Bronchial epithelial cell (primary cell): ENCODE measurements around the gene SPIB. TPM values are rescaled to one million over a fixed set of nuclear protein-coding genes. Genes with fewer than 3 reads are reported as not detected.

ENCODE experiments used
- DNase-seq: peaks from one replicate; pipeline ENCODE4 v3.0.0-alpha.2; 2010; ENCODE audit warnings: low read depth
- FAIRE-seq: peaks from 2 replicates; lab custom pipeline; 2011; peaks lifted over from hg19 to GRCh38; lab: Jason Lieb, UNC
- H3K27me3 ChIP-seq: 2 replicates; pipeline ENCODE4 v1.5.1; 2011; ENCODE audit warnings: low read length; ENCODE audit not compliant: control insufficient read depth, insufficient read depth
- H3K36me3 ChIP-seq: 2 replicates; pipeline ENCODE4 v1.5.1; 2011; ENCODE audit warnings: low read length; ENCODE audit not compliant: control insufficient read depth, insufficient read depth
- H3K4me3 ChIP-seq: 2 replicates; pipeline ENCODE4 v1.5.1; 2011; ENCODE audit warnings: mild to moderate bottlenecking, low read depth, low read length, control low read depth
- CTCF ChIP-seq: IDR thresholded peaks from 2 replicates; pipeline ENCODE4 v1.5.1; 2011; ENCODE audit warnings: mild to moderate bottlenecking, moderate library complexity, low read length, control low read depth, inconsistent platforms; ENCODE audit not compliant: insufficient read depth, severe bottlenecking
- total RNA-seq: library from RNA; depleted of rRNA; stranded (reverse); fragments of >200 nt; gene quantifications from 2 replicates; pipeline ENCODE4 v1.2.1, GENCODE V29; 2014

Gene SPIB
- total RNA-seq, 1 donor from 2014 or later = not detected

- FAIRE-seq (no peak), DNase-seq (no peak)
- TF ChIP-seq CTCF = no peak
- Histone ChIP-seq H3K27me3 (no peaks in the 10 kb centered on the region), H3K36me3 (peaks cover 22% of the 10 kb centered on the region), H3K4me3 (no peak overlapping the region)
Observed at GRCh38 chr19:50479761-50480251, 61.1 kb downstream of the SPIB start.

- FAIRE-seq = no peak
- Histone ChIP-seq H3K27me3 (no peaks in the 10 kb centered on the region), H3K36me3 (peaks cover 22% of the 10 kb centered on the region), H3K4me3 (no peak overlapping the region)
- DNase-seq = no peak
- TF ChIP-seq CTCF = no peak
Observed at GRCh38 chr19:50480281-50481111, 61.8 kb downstream of the SPIB start.

Other genes with a start within 250 kb of the SPIB start
- 6.8 and 44.4 TPM in 2 replicates for gene MYH14, start 215.3 kb upstream of the SPIB start, total RNA-seq
- 0.13 TPM in 1 of 2 replicates, not detected in the other for gene KCNC3, start 89.6 kb upstream of the SPIB start, total RNA-seq
- 0.26 TPM in 2 replicates for gene NAPSA, start 53.3 kb upstream of the SPIB start, total RNA-seq
- gene NR1H2, start 42.5 kb upstream of the SPIB start, total RNA-seq = 44.2 and 71.9 TPM in 2 replicates
- 22.5 and 28.4 TPM in 2 replicates for gene POLD1, start 34.6 kb upstream of the SPIB start, total RNA-seq
- not detected in 2 replicates for gene MYBPC2, start 14.0 kb downstream of the SPIB start, total RNA-seq
- gene EMC10, start 57.6 kb downstream of the SPIB start, total RNA-seq = 24.7 and 37.1 TPM in 2 replicates
- 0.51 and 0.79 TPM in 2 replicates for gene GARIN5A, start 57.9 kb downstream of the SPIB start, total RNA-seq
- gene JOSD2, start 92.3 kb downstream of the SPIB start, total RNA-seq = 10.5 and 29.3 TPM in 2 replicates
- gene ASPDH, start 95.0 kb downstream of the SPIB start, total RNA-seq = not detected in 2 replicates
- gene LRRC4B, start 149.5 kb downstream of the SPIB start, total RNA-seq = not detected in 2 replicates
- gene SYT3, start 220.9 kb downstream of the SPIB start, total RNA-seq = not detected in 2 replicates
- gene C19orf81, start 230.5 kb downstream of the SPIB start, total RNA-seq = not detected in 2 replicates